Measurements from ENCODE around the gene NAPEPLD.
"Not testable (repeated sequence)": the region's sequence is repeated elsewhere in the genome, so short reads cannot be mapped to it uniquely, and the experiment has no call there.

Gene NAPEPLD

DNA sequence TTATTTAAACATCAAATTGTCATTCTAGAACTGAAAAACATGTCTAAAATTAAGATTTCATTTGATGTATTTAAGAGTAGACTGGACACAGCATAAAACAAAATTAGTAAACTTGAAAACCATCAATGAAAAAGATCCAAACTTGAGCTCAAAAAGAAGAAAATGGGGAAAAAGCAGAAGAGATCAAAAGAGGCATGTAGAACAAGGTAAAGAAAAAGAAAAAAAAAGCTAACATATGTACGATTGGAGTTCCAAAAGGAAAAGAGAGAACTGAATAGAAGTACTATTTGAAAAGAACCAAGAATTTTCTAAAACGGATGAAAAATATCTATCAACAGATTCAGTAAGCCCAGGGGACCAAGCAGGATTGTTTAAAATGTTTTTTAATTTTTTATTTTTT is 77.9 kb downstream of the NAPEPLD start:
- Mint-ChIP-seq H3K4me1 (peaks cover 12% of the 10 kb centered on the region), H3K4me3 (no peak overlapping the region), H3K27ac (no peak overlapping the region), H3K27me3 (no peaks in the 10 kb centered on the region), H3K9me3 (no peaks in the 10 kb centered on the region)
- ATAC-seq (no peak), DNase-seq (no peak)

- no peak overlapping the region for H3K4me3 Mint-ChIP-seq
- H3K4me1 Mint-ChIP-seq, result peaks cover 3% of the 10 kb centered on the region
- ATAC-seq, result no peak
- H3K9me3 Mint-ChIP-seq, result no peaks in the 10 kb centered on the region
- no peak overlapping the region for H3K27ac Mint-ChIP-seq
- no peaks in the 10 kb centered on the region for H3K27me3 Mint-ChIP-seq
- DNase-seq, result no peak
Measured at GRCh38 chr7:103068414-103069403, 80.2 kb downstream of the NAPEPLD start.

- no peaks in the 10 kb centered on the region for H3K9me3 Mint-ChIP-seq
- ATAC-seq, result peak; percentile 80
- no peak overlapping the region for H3K27ac Mint-ChIP-seq
Measured at GRCh38 chr7:103065667-103066066, 83.2 kb downstream of the NAPEPLD start.

GRCh38 chr7:103063895-103064294 is 85.0 kb downstream of the NAPEPLD start:
- Mint-ChIP-seq H3K4me1 (no peaks in the 10 kb centered on the region), H3K27me3 (no peaks in the 10 kb centered on the region), H3K9me3 (no peaks in the 10 kb centered on the region), H3K27ac (no peak overlapping the region), H3K4me3 (no peak overlapping the region)
- ATAC-seq (no peak), DNase-seq (no peak)

More at GRCh38 chr7:103065667-103066066, 83.2 kb downstream of the NAPEPLD start:
- Mint-ChIP-seq H3K4me3 (no peak overlapping the region), H3K27me3 (no peaks in the 10 kb centered on the region), H3K4me1 (no peaks in the 10 kb centered on the region)
- peak; percentile 40 to 46 for DNase-seq

DNA sequence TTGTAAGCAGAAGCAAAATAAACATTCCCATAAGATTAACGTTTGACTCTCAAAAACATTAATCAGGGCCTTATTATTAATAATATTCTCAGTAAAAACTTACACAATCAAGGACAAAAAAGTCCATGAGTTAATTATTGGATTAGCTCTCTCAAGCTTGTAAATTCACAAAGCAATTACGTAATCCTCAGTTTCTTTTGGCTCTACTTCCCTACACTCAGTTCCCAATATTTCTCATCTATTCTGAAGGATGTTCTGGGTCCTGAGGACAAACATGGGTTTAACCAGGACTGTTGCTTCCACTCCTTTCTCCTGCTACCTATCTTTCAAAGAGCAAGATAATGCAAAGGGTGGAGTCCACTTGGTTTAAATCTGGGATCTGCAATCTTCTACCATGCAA is 89.4 kb downstream of the NAPEPLD start:
- Mint-ChIP-seq H3K4me1 (no peaks in the 10 kb centered on the region), H3K4me3 (no peak overlapping the region), H3K27me3 (no peaks in the 10 kb centered on the region), H3K27ac (no peak overlapping the region), H3K9me3 (no peaks in the 10 kb centered on the region)
- ATAC-seq (no peak), DNase-seq (no peak)

GRCh38 chr7:103058122-103058521 is 90.8 kb downstream of the NAPEPLD start:
- DNase-seq (no peak), ATAC-seq (peak; percentile 33)
- Mint-ChIP-seq H3K4me1 (no peaks in the 10 kb centered on the region), H3K27me3 (no peaks in the 10 kb centered on the region), H3K27ac (no peak overlapping the region), H3K4me3 (no peak overlapping the region), H3K9me3 (no peaks in the 10 kb centered on the region)

GRCh38 chr7:103056006-103056405 is 92.9 kb downstream of the NAPEPLD start:
- not testable (repeated sequence) for ATAC-seq, H3K4me1 Mint-ChIP-seq, H3K27me3 Mint-ChIP-seq, H3K9me3 Mint-ChIP-seq, DNase-seq, H3K4me3 Mint-ChIP-seq
- peak overlapping the region in 1 of 2 donors; percentile 26 for H3K27ac Mint-ChIP-seq

DNA sequence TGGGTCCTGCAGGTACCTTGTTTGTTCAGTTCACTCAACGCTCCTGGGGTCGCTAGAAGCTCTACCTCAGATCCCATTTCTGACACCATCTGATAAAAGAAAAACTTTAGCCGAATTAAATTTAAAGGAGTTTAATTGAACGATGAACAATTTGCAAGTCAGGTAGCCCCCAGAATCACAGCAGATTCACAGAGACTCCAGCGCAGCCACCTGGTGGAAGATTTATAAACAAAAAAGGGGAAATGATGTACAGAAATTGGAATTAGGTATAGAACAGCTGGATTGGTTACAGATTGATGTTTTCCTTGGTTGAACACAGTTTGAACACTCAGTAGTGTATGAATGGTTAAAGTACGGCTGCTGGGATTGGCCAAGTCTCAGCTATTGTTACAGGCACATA is 97.4 kb downstream of the NAPEPLD start:
- Mint-ChIP-seq H3K27me3 (no peaks in the 10 kb centered on the region), H3K4me3 (no peak overlapping the region), H3K4me1 (no peaks in the 10 kb centered on the region), H3K9me3 (peaks cover 11 to 15% of the 10 kb centered on the region in 2 donors), H3K27ac (no peak overlapping the region)
- no peak for ATAC-seq
- DNase-seq, result no peak
